ENCODE data around the gene CCSER1. TPM values are rescaled to one million over a fixed set of nuclear protein-coding genes. Genes with fewer than 3 reads are reported as not detected.

The CCSER1 gene
- total RNA-seq, 6 donors from 2014 or later = 4.4 to 26.1 (median 13.8) TPM

GRCh38 chr4:90757534-90758060, 630.4 kb downstream of the CCSER1 start:
- no peak for TF ChIP-seq EP300 (IDR thresholded peaks at IDR 0.05)
- TF ChIP-seq CTCF (IDR thresholded peaks at IDR 0.05) = no peak
- no peak for TF ChIP-seq POLR2AphosphoS5 (IDR thresholded peaks at IDR 0.05)
- TF ChIP-seq POLR2A (IDR thresholded peaks at IDR 0.05) = no peak
- Histone ChIP-seq H3K36me3 (no peaks in the 10 kb centered on the region), H3K4me1 (no peaks in the 10 kb centered on the region), H3K4me3 (no peak overlapping the region), H3K27me3 (no peaks in the 10 kb centered on the region), H3K27ac (no peak overlapping the region), H3K9me3 (no peaks in the 10 kb centered on the region)
- no peak for DNase-seq
- no peak for ATAC-seq (ENCODE audit: low FRiP score in 2 of 2)
- 60 to 75% methylated on average over 2 of the region's 2 CpGs for WGBS, 2 donors

- no peak overlapping the region for H3K27ac ChIP-seq
- no peaks in the 10 kb centered on the region for H3K4me1 ChIP-seq
- no peak for ATAC-seq (ENCODE audit: low FRiP score in 2 of 2)
- H3K27me3 ChIP-seq = no peaks in the 10 kb centered on the region
- H3K9me3 ChIP-seq = no peaks in the 10 kb centered on the region
- no peak overlapping the region for H3K4me3 ChIP-seq
- WGBS, 2 donors = 86% methylated on average over 1 of the region's 1 CpG
- TF ChIP-seq EP300 (IDR thresholded peaks at IDR 0.05) = no peak
- TF ChIP-seq POLR2A (IDR thresholded peaks at IDR 0.05) = no peak
- no peak for TF ChIP-seq CTCF (IDR thresholded peaks at IDR 0.05)
- TF ChIP-seq POLR2AphosphoS5 (IDR thresholded peaks at IDR 0.05) = no peak
- no peaks in the 10 kb centered on the region for H3K36me3 ChIP-seq
- no peak for DNase-seq
Observed at GRCh38 chr4:90760059-90760458, 632.9 kb downstream of the CCSER1 start.

- Histone ChIP-seq H3K4me1 (no peaks in the 10 kb centered on the region), H3K9me3 (no peaks in the 10 kb centered on the region), H3K27me3 (no peaks in the 10 kb centered on the region), H3K27ac (no peak overlapping the region), H3K36me3 (no peaks in the 10 kb centered on the region), H3K4me3 (no peak overlapping the region)
- TF ChIP-seq POLR2AphosphoS5 (IDR thresholded peaks at IDR 0.05) (no peak), CTCF (IDR thresholded peaks at IDR 0.05) (no peak), EP300 (IDR thresholded peaks at IDR 0.05) (no peak), POLR2A (IDR thresholded peaks at IDR 0.05) (no peak)
- WGBS, 2 donors = 60 to 63% methylated on average over 2 of the region's 2 CpGs
- ATAC-seq (ENCODE audit: low FRiP score in 2 of 2) (no peak), DNase-seq (no peak)
Observed at GRCh38 chr4:90766837-90767236, 639.6 kb downstream of the CCSER1 start.

- WGBS, 2 donors = 74 to 77% methylated on average over 1 of the region's 1 CpG
- TF ChIP-seq EP300 (IDR thresholded peaks at IDR 0.05) (no peak), CTCF (IDR thresholded peaks at IDR 0.05) (no peak), POLR2A (IDR thresholded peaks at IDR 0.05) (no peak), POLR2AphosphoS5 (IDR thresholded peaks at IDR 0.05) (no peak)
- H3K36me3 ChIP-seq = no peaks in the 10 kb centered on the region
- no peaks in the 10 kb centered on the region for H3K27me3 ChIP-seq
- H3K4me3 ChIP-seq = no peak overlapping the region
- no peaks in the 10 kb centered on the region for H3K9me3 ChIP-seq
- H3K27ac ChIP-seq = no peak overlapping the region
- DNase-seq = no peak
- ATAC-seq (ENCODE audit: low FRiP score in 2 of 2) = no peak
- H3K4me1 ChIP-seq = no peaks in the 10 kb centered on the region
Observed at GRCh38 chr4:90769251-90769650, 642.1 kb downstream of the CCSER1 start.

- WGBS, 2 donors = 91 to 100% methylated on average over 1 of the region's 1 CpG
- no peaks in the 10 kb centered on the region for H3K27me3 ChIP-seq
- TF ChIP-seq POLR2AphosphoS5 (IDR thresholded peaks at IDR 0.05) (no peak), CTCF (IDR thresholded peaks at IDR 0.05) (no peak), EP300 (IDR thresholded peaks at IDR 0.05) (no peak)
Observed at GRCh38 chr4:90780193-90780592, 653.0 kb downstream of the CCSER1 start.

More at GRCh38 chr4:90780193-90780592, 653.0 kb downstream of the CCSER1 start:
- Histone ChIP-seq H3K27ac (no peak overlapping the region), H3K4me3 (no peak overlapping the region), H3K4me1 (no peaks in the 10 kb centered on the region), H3K9me3 (no peaks in the 10 kb centered on the region), H3K36me3 (no peaks in the 10 kb centered on the region)
- no peak for DNase-seq
- ATAC-seq (ENCODE audit: low FRiP score in 2 of 2) = no peak

Measured in upper lobe of left lung (tissue), 6 donors.